Endothelial cell (in vitro differentiated cells): ENCODE measurements around the gene CHURC1. TPM values are rescaled to one million over a fixed set of nuclear protein-coding genes. Genes with fewer than 3 reads are reported as not detected.

ENCODE experiments used
- DNase-seq: peaks from one replicate; pipeline ENCODE4 v3.0.0; 2021; ENCODE audit warnings: low spot score
- H3K27ac Mint-ChIP-seq: one replicate; pipeline ENCODE4 v1.8.0; 2021; ENCODE audit warnings: mixed read lengths, inconsistent platforms; ENCODE audit not compliant: unreplicated experiment
- H3K27me3 Mint-ChIP-seq: one replicate; pipeline ENCODE4 v1.8.0; 2021; ENCODE audit warnings: mild to moderate bottlenecking, moderate library complexity, mixed read lengths, inconsistent platforms; ENCODE audit not compliant: unreplicated experiment
- H3K36me3 Mint-ChIP-seq: one replicate; pipeline ENCODE4 v1.8.0; 2021; ENCODE audit warnings: mild to moderate bottlenecking, low read depth, mixed read lengths, inconsistent platforms; ENCODE audit not compliant: unreplicated experiment
- H3K4me1 Mint-ChIP-seq: one replicate; pipeline ENCODE4 v1.8.0; 2021; ENCODE audit warnings: mild to moderate bottlenecking, mixed read lengths, inconsistent platforms; ENCODE audit not compliant: unreplicated experiment
- H3K4me3 Mint-ChIP-seq: one replicate; pipeline ENCODE4 v1.8.0; 2021; ENCODE audit warnings: mild to moderate bottlenecking, mixed read lengths, inconsistent platforms; ENCODE audit not compliant: unreplicated experiment
- H3K9me3 Mint-ChIP-seq: one replicate; pipeline ENCODE4 v1.8.0; 2021; ENCODE audit warnings: mixed read lengths, inconsistent platforms; ENCODE audit not compliant: unreplicated experiment
- CTCF ChIP-seq: fragments of 200-600 bp; sonication (generic); IDR thresholded peaks from one replicate; pipeline ENCODE4 v1.5.0; 2021; ENCODE audit warnings: antibody characterized with exemption; ENCODE audit not compliant: unreplicated experiment
- total RNA-seq: library from RNA; stranded (reverse); fragmentation: NEBNext Ultra II Directional; extraction: Animal tissue kit (Norgen Biotek cat#: 25700); gene quantifications from one replicate; pipeline ENCODE4 v1.2.1, GENCODE V29; 2021; ENCODE audit not compliant: unreplicated experiment

Gene CHURC1
- total RNA-seq, 1 donor from 2014 or later, result 36.2 TPM

GRCh38 chr14:64868841-64869240, 45.4 kb upstream of the CHURC1 start:
- TF ChIP-seq CTCF, result no peak
- Mint-ChIP-seq H3K27me3 (peaks cover 2% of the 10 kb centered on the region), H3K9me3 (no peaks in the 10 kb centered on the region), H3K4me1 (peaks cover 4% of the 10 kb centered on the region), H3K27ac (no peak overlapping the region), H3K4me3 (no peak overlapping the region), H3K36me3 (no peaks in the 10 kb centered on the region)
- no peak for DNase-seq

- H3K4me3 Mint-ChIP-seq, result no peak overlapping the region
- no peaks in the 10 kb centered on the region for H3K36me3 Mint-ChIP-seq
- H3K4me1 Mint-ChIP-seq, result peaks cover 4% of the 10 kb centered on the region
- no peak for TF ChIP-seq CTCF
- peaks cover 2% of the 10 kb centered on the region for H3K27me3 Mint-ChIP-seq
- no peak for DNase-seq
- H3K27ac Mint-ChIP-seq, result no peak overlapping the region
- H3K9me3 Mint-ChIP-seq, result no peaks in the 10 kb centered on the region
These were observed 44.1 kb upstream of the CHURC1 start for GRCh38 chr14:64870160-64870559.

- Mint-ChIP-seq H3K27me3 (peaks cover 2% of the 10 kb centered on the region), H3K9me3 (no peaks in the 10 kb centered on the region), H3K36me3 (no peaks in the 10 kb centered on the region), H3K4me3 (no peak overlapping the region), H3K4me1 (peaks cover 4% of the 10 kb centered on the region), H3K27ac (no peak overlapping the region)
- DNase-seq, result no peak
- TF ChIP-seq CTCF, result no peak
These were observed 42.9 kb upstream of the CHURC1 start for GRCh38 chr14:64871344-64871743.

- Mint-ChIP-seq H3K9me3 (no peaks in the 10 kb centered on the region), H3K27ac (no peak overlapping the region), H3K27me3 (peaks cover under 1% of the 10 kb centered on the region), H3K4me3 (no peak overlapping the region), H3K36me3 (no peaks in the 10 kb centered on the region), H3K4me1 (peaks cover 4% of the 10 kb centered on the region)
- TF ChIP-seq CTCF, result no peak
- DNase-seq, result no peak
These were observed 40.6 kb upstream of the CHURC1 start for GRCh38 chr14:64873506-64874219.

GRCh38 chr14:64875350-64875749, 38.9 kb upstream of the CHURC1 start:
- Mint-ChIP-seq H3K4me3 (no peak overlapping the region), H3K27me3 (peaks cover 5% of the 10 kb centered on the region), H3K27ac (no peak overlapping the region), H3K36me3 (no peaks in the 10 kb centered on the region), H3K9me3 (no peaks in the 10 kb centered on the region), H3K4me1 (peaks cover 2% of the 10 kb centered on the region)
- DNase-seq, result no peak
- no peak for TF ChIP-seq CTCF
